ENCODE measurements around the gene PAK2. TPM values are rescaled to one million over a fixed set of nuclear protein-coding genes. Genes with fewer than 3 reads are reported as not detected.
"Not testable (repeated sequence)": the region's sequence is repeated elsewhere in the genome, so short reads cannot be mapped to it uniquely, and the experiment has no call there.

The PAK2 gene
- total RNA-seq, 1 donor from 2014 or later: 53.6 TPM

- no peaks in the 10 kb centered on the region for H3K27me3 Mint-ChIP-seq (ENCODE audit: insufficient read depth, low read depth)
- peaks cover 7% of the 10 kb centered on the region for H3K36me3 Mint-ChIP-seq
- peaks cover 9% of the 10 kb centered on the region for H3K9me3 Mint-ChIP-seq
- peaks cover 14% of the 10 kb centered on the region for H4K20me1 ChIP-seq (ENCODE audit: low read depth)
- peak overlapping the region; percentile 99 for H3K4me2 ChIP-seq
- H3K9me3 ChIP-seq (ENCODE audit: low read depth): peaks cover 3% of the 10 kb centered on the region
- no peak for TF ChIP-seq CTCF (IDR thresholded peaks at IDR 0.05)
- TF ChIP-seq EZH2 (IDR thresholded peaks at IDR 0.05): no peak
- TF ChIP-seq EZH2phosphoT487 (IDR thresholded peaks at IDR 0.05): no peak
- H2AFZ ChIP-seq (replicated peaks): peak overlapping the region; percentile 75
- peaks cover 11% of the 10 kb centered on the region for H3K4me1 ChIP-seq
- no peaks in the 10 kb centered on the region for H3K36me3 ChIP-seq
- no peaks in the 10 kb centered on the region for H3K27me3 ChIP-seq
- H3K27ac Mint-ChIP-seq: peak overlapping the region; percentile 70
- peaks cover 17% of the 10 kb centered on the region for H3K4me1 Mint-ChIP-seq
- peak; percentile 60 for DNase-seq (ENCODE audit: low spot score)
- peak overlapping the region; percentile 98 for H3K4me3 ChIP-seq
- H3K27ac ChIP-seq: peak overlapping the region; percentile 88
- peak overlapping the region; percentile 97 for H3K4me3 Mint-ChIP-seq
- H3F3A ChIP-seq (ENCODE audit: low read depth): peaks cover 8% of the 10 kb centered on the region
- H3K79me2 ChIP-seq (ENCODE audit: low read depth): peaks cover 55% of the 10 kb centered on the region
- H3K9ac ChIP-seq: peak overlapping the region; percentile 98
Observed at GRCh38 chr3:196868297-196868661, 128.6 kb downstream of the PAK2 start.

GRCh38 chr3:196872316-196872715 lies 132.7 kb downstream of the PAK2 start:
- Histone ChIP-seq H3F3A (ENCODE audit: low read depth) (peaks cover 2% of the 10 kb centered on the region), H3K4me1 (peaks cover 8% of the 10 kb centered on the region), H3K79me2 (ENCODE audit: low read depth) (peaks cover 95% of the 10 kb centered on the region), H3K4me3 (no peak overlapping the region), H2AFZ (replicated peaks) (no peak overlapping the region), H3K27me3 (no peaks in the 10 kb centered on the region), H3K9ac (no peak overlapping the region), H3K36me3 (no peaks in the 10 kb centered on the region), H4K20me1 (ENCODE audit: low read depth) (peaks cover 31% of the 10 kb centered on the region), H3K27ac (no peak overlapping the region), H3K9me3 (ENCODE audit: low read depth) (no peaks in the 10 kb centered on the region), H3K4me2 (no peak overlapping the region)
- Mint-ChIP-seq H3K27me3 (ENCODE audit: insufficient read depth, low read depth) (no peaks in the 10 kb centered on the region), H3K36me3 (peaks cover 5% of the 10 kb centered on the region), H3K9me3 (no peaks in the 10 kb centered on the region), H3K4me1 (peaks cover 14% of the 10 kb centered on the region), H3K27ac (no peak overlapping the region), H3K4me3 (no peak overlapping the region)
- TF ChIP-seq EZH2phosphoT487 (IDR thresholded peaks at IDR 0.05) (no peak), CTCF (IDR thresholded peaks at IDR 0.05) (no peak), EZH2 (IDR thresholded peaks at IDR 0.05) (no peak)
- DNase-seq (ENCODE audit: low spot score): no peak

GRCh38 chr3:196874511-196875094 lies 134.9 kb downstream of the PAK2 start:
- not testable (repeated sequence) for DNase-seq (ENCODE audit: low spot score); H3K36me3 ChIP-seq; H3K27me3 ChIP-seq; H2AFZ ChIP-seq (replicated peaks); H3K4me1 Mint-ChIP-seq; H3K4me3 Mint-ChIP-seq; H3F3A ChIP-seq (ENCODE audit: low read depth); H3K9ac ChIP-seq; H3K4me3 ChIP-seq; H3K9me3 ChIP-seq (ENCODE audit: low read depth); H3K27ac ChIP-seq; H3K27me3 Mint-ChIP-seq (ENCODE audit: insufficient read depth, low read depth); H3K4me2 ChIP-seq; H3K36me3 Mint-ChIP-seq; H3K4me1 ChIP-seq; H3K9me3 Mint-ChIP-seq; H3K27ac Mint-ChIP-seq
- Histone ChIP-seq H4K20me1 (ENCODE audit: low read depth) (peaks cover 36% of the 10 kb centered on the region), H3K79me2 (ENCODE audit: low read depth) (peaks cover 100% of the 10 kb centered on the region)

- Histone ChIP-seq H3K4me1 (no peaks in the 10 kb centered on the region), H3K27me3 (no peaks in the 10 kb centered on the region), H4K20me1 (ENCODE audit: low read depth) (peaks cover 38% of the 10 kb centered on the region), H3F3A (ENCODE audit: low read depth) (no peaks in the 10 kb centered on the region), H3K4me3 (no peak overlapping the region), H3K27ac (no peak overlapping the region), H2AFZ (replicated peaks) (no peak overlapping the region), H3K36me3 (no peaks in the 10 kb centered on the region), H3K9ac (no peak overlapping the region), H3K79me2 (ENCODE audit: low read depth) (peaks cover 100% of the 10 kb centered on the region), H3K9me3 (ENCODE audit: low read depth) (no peaks in the 10 kb centered on the region), H3K4me2 (no peak overlapping the region)
- no peaks in the 10 kb centered on the region for H3K27me3 Mint-ChIP-seq (ENCODE audit: insufficient read depth, low read depth)
- DNase-seq (ENCODE audit: low spot score): no peak
- no peaks in the 10 kb centered on the region for H3K9me3 Mint-ChIP-seq
- peaks cover 5% of the 10 kb centered on the region for H3K36me3 Mint-ChIP-seq
- TF ChIP-seq EZH2phosphoT487 (IDR thresholded peaks at IDR 0.05) (no peak), EZH2 (IDR thresholded peaks at IDR 0.05) (no peak), CTCF (IDR thresholded peaks at IDR 0.05) (no peak)
- no peak overlapping the region for H3K4me3 Mint-ChIP-seq
- no peak overlapping the region for H3K27ac Mint-ChIP-seq
- H3K4me1 Mint-ChIP-seq: no peaks in the 10 kb centered on the region
Observed at GRCh38 chr3:196875258-196875657, 135.6 kb downstream of the PAK2 start.

Measured in neural progenitor cell (in vitro differentiated cells).